Amniotic stem cell (primary cell): ENCODE data around the gene SNPH.
A peak's percentile ranks its signal among the peaks of the same experiment; 100 is the strongest.

Experiments
- DNase-seq: peaks from one replicate; lab custom pipeline; 2025; lab: John Stamatoyannopoulos, UW

The SNPH gene

GRCh38 chr20:1307171-1307570 is 41.1 kb downstream of the SNPH start:
- DNase-seq = no peak

GRCh38 chr20:1307571-1307971 is 41.5 kb downstream of the SNPH start:
- no peak for DNase-seq

GRCh38 chr20:1308067-1308701 is 42.1 kb downstream of the SNPH start:
- DNase-seq = no peak

DNA sequence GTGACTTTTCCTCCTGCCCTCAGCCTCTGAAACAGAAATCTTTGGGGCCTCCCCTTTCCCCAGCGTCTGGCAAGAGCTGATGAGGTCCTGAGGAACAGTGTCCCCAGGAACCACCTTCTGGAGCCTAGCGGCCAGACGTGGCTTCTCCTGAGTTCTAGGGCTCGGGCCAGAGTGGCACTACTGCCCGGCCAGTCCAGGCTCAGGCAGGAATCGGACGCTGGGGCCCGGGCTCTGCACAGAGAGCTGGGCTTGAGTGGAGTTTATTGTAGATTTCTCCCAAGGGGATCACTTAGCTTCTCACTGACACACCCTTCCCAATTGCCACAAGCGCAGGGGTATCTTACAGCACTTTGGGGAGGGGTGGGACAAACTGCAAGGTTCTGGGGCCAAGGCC is 42.6 kb downstream of the SNPH start:
- DNase-seq = no peak

GRCh38 chr20:1309439-1309847 is 43.3 kb downstream of the SNPH start:
- DNase-seq = no peak

- DNase-seq = no peak
These were observed 44.0 kb downstream of the SNPH start for GRCh38 chr20:1310071-1310470.

DNA sequence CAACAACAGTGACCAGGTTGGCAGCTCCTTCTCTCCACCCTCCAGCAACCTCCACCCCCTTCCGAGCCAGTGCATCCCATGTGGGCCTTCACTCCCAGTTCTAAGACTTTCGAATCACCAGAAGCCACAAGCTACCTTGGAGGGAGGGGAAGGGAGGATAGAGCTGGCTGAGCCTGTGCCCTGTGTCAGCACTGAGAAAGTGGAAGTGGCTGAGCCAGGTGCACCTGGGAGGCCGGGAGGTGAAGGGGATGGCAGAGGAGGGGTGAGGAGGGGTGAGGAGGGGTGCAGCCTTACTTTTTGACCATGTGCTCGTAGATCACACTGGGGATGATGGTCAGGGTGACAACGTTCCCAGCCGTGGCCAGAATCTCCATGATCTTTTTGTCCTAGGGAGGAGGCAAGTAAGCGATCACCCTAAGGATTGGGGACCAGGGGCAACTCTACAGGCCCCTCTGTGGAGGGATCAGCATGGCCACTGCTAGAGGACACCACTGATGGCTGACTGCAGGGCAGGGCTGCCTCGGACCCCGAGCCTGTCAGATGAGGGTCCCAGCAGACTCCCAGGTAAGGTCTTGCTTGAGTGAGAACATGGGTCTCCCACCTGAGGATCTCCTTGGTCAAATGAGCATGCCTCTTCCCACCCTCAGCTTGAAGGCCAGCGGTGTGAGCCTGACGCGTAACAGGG is 44.6 kb downstream of the SNPH start:
- no peak for DNase-seq

DNA sequence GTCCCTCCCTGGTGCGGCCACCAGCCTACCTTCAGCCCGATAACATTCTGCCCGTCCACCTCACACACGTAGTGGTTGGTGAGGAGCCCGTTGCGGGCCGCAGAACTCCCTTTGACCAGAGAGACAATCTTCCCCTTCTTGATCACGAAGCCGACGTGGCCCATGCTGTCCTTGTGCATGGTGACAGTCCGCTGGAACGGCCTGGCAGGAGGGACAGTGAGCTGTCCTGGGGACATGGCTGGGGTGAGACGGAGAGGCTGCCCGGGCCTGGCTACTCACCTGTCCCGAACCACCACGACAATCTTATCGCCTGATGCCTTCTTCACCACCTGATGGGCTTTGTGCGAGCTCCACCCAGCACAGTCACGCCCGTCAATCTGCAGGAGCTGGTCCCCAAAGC is 46.2 kb downstream of the SNPH start:
- DNase-seq = no peak

DNA sequence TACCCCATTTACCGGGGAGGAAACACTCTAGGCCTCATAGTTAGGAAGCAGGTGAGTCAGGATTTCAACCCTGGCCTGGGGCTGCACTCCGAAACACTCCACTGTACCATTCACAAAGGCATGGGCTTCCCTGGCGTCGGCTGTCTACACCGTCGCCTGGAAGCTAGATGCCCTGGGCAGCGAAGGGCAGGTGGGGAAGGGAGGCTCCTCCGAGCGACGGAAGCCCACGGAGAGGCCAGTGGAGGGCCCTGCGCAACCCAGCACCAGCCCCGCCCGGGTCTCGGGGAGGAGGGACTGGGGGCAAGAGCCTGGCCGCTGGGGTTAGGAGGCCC is 46.8 kb downstream of the SNPH start:
- DNase-seq = no peak

GRCh38 chr20:1313236-1313964 is 47.3 kb downstream of the SNPH start:
- peak; percentile 30 for DNase-seq

- DNase-seq = no peak
These were observed 49.7 kb downstream of the SNPH start for GRCh38 chr20:1315804-1316203.

DNA sequence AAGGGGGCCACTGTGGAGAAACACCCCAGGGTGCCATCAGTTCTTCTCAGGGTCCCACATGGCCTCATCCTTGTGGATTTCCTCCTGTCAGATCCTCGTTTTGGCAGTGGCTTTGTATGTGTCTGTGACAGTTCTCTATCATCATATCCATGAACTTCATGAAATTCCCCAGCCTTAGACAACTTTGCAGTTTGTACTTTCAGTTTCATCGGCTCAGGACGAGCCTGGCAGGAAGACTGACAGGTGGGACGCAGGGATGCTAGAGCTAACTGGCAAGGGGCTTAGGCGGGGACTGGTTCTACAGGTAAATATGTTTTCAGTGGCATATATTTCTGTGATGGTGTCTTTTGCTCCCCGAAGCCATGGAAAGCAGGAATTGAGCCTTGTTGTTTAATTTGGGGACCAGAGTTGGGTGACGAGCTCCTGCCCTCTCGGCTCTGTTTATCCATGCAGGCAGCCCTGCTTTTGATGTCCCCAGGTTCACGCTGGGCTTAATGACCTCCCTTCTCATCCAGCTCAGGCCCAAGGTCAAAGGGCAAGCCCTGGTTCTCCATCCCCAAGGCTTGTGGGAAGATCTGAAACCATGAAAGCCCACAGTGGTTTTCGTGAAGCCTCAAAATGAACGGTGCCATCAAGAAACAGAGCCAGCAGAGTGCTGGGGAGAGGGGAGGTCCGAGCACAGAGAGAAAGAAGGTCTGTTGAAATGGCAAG is 51.6 kb downstream of the SNPH start:
- DNase-seq = no peak

DNA sequence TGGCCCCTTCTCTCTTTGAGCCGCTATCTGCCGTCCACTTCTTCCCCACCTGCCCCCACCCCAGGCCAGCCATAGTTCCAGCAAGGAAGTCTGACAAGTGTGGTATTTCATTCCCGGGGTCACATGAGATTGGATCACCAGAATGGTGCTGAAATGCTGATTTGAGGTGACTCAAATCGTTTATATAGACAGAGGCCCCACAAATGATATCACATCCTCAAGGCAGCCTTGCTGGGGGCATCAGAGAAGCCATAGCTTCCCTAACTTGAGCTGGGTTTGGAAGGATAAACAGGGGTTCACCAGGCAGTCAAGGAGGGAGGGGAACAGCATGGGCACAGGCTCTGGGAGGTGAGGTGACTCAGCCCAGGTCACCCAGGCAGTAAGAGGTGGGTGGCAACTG is 53.0 kb downstream of the SNPH start:
- DNase-seq = no peak

- no peak for DNase-seq
These were observed 53.4 kb downstream of the SNPH start for GRCh38 chr20:1319462-1319861.

GRCh38 chr20:1320016-1320415 is 53.9 kb downstream of the SNPH start:
- no peak for DNase-seq

GRCh38 chr20:1320902-1321653 is 55.0 kb downstream of the SNPH start:
- DNase-seq = no peak

DNA sequence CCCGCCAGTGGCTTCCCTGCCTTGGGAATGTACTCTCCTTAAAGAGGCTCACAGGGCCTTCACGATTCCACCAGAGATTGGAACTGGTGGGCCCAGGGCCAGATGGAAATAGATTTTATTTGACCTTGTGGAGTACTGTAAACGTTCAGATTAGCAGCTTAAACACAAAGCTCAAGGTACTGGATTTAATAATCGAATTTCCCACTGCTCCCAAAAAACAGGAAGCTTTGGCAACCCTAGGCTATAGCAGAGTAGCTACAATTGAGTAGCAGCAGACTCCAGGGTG is 55.5 kb downstream of the SNPH start:
- DNase-seq = no peak

DNA sequence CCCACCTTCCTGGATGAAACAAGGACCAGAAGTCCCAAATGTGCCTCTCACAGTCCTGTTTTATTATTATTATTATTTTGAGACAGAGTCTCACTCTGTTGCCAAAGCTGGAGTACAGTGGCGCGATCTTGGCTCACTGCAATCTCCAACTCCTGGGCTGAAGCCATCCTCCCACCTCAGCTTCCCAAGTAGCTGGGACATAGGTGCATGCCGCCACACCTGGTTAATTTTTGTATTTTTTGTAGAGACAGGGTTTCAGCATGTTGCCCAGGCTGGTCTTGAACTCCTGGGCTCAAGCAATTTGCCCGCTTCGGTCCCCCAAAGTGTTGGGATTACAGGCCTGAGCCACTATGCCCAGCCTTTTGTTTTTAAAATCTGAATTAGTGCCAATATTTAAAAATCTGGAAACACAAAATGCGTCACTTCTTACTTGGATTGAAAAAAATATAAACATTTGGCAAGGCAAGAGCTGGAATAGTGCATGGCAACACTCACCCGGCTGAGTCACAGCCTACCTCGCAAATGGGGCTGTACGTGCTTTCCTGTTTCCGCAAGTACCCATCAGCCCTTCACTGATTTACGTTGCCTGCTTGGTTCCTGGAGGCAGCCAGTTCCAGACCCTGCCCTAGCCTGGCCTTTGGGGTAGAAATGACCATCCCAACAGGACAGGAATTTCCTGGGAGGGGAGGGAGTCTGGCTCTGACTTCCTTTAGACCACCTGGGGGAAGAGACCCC is 56.6 kb downstream of the SNPH start:
- DNase-seq = peak; percentile 5

GRCh38 chr20:1323256-1323655 is 57.2 kb downstream of the SNPH start:
- no peak for DNase-seq

- no peak for DNase-seq
These were observed 57.9 kb downstream of the SNPH start for GRCh38 chr20:1323830-1324597.
